GM12878 (cell line): ENCODE data around the gene CEP170B. TPM values are rescaled to one million over a fixed set of nuclear protein-coding genes. Genes with fewer than 3 reads are reported as not detected.

ENCODE experiments used
- ATAC-seq: fragments of 200-7000 bp; cut with Tn5 transposase; 3 replicates; pipeline ENCODE4 v1.9.1; 2020; ENCODE audit warnings: mild to moderate bottlenecking, moderate library complexity
- BruUV-seq: library from RNA; stranded (reverse); fragments of 400-500 nt; replicated peaks from 2 replicates; lab custom pipeline; 2021; lab: Mats Ljungman, UMichigan
- CTCF ChIA-PET: fragments of 300-600 bp; sonication (Branson Sonifier 250); formaldehyde crosslinking; extraction: SDS; loops from one replicate; lab custom pipeline; 2021; ENCODE audit warnings: inconsistent platforms; lab: Yijun Ruan, JAX
- POLR2A ChIA-PET: fragments of 350-600 bp; formaldehyde crosslinking; extraction: SDS; loops from one replicate; lab custom pipeline; 2021; ENCODE audit warnings: inconsistent platforms; lab: Charles Lee
- RAD21 ChIA-PET: fragments of 300-600 bp; sonication (Branson Sonifier 250); formaldehyde crosslinking; loops from one replicate; lab custom pipeline; 2023; ENCODE audit warnings: antibody characterized with exemption; ENCODE audit not compliant: unreplicated experiment; lab: Charles Lee
- SMC1A ChIA-PET: fragments of 300-600 bp; sonication (Branson Sonifier 250); formaldehyde crosslinking; loops from one replicate; lab custom pipeline; 2023; ENCODE audit not compliant: unreplicated experiment, uncharacterized antibody; lab: Charles Lee
- DNase-seq: peaks from one replicate; pipeline ENCODE4 v3.0.0-alpha.2; 2011; ENCODE audit warnings: low read depth, low spot score
- FAIRE-seq: peaks from 3 replicates; lab custom pipeline; 2011; peaks lifted over from hg19 to GRCh38; lab: Jason Lieb, UNC
- H2AFZ ChIP-seq: 2 replicates; pipeline ENCODE4 v1.6.0; 2011; ENCODE audit warnings: low read depth, low read length, control low read depth; ENCODE audit not compliant: control insufficient read depth
- H3K27ac ChIP-seq: 2 replicates; pipeline ENCODE4 v1.5.1; 2011; ENCODE audit warnings: control low read depth; ENCODE audit not compliant: control insufficient read depth, insufficient read depth
- H3K27me3 ChIP-seq, 2 experiments: replicated peaks in 1 of 2; 2 replicates each; pipeline versions ENCODE4 v1.6.0 to v1.6.1; 2011; ENCODE audit warnings: low read length in 1 of 2; ENCODE audit not compliant: control insufficient read depth in 2 of 2, insufficient read depth in 2 of 2
- H3K36me3 ChIP-seq, 2 experiments: 2 replicates each; pipeline ENCODE4 v1.5.1; 2011; ENCODE audit warnings: low read length in 1 of 2; ENCODE audit not compliant: control insufficient read depth in 2 of 2, insufficient read depth in 2 of 2
- H3K4me1 ChIP-seq: 2 replicates; pipeline ENCODE4 v1.6.1; 2011; ENCODE audit warnings: mild to moderate bottlenecking, low read length, moderate library complexity, mixed read lengths; ENCODE audit not compliant: control insufficient read depth, insufficient read depth
- H3K4me2 ChIP-seq: 2 replicates; pipeline ENCODE4 v1.6.0; 2011; ENCODE audit warnings: control low read depth; ENCODE audit not compliant: control insufficient read depth, insufficient read depth
- H3K4me3 ChIP-seq: fragments of 200-600 bp; sonication (generic); 2 replicates; pipeline ENCODE4 v1.5.1; 2016
- H3K79me2 ChIP-seq: 2 replicates; pipeline ENCODE4 v1.6.0; 2011; ENCODE audit warnings: low read length; ENCODE audit not compliant: control insufficient read depth, insufficient read depth
- H3K9ac ChIP-seq: 2 replicates; pipeline ENCODE4 v1.8.0; 2011; ENCODE audit warnings: low read length, control low read depth, mixed read lengths; ENCODE audit not compliant: control insufficient read depth, insufficient read depth
- H3K9me3 ChIP-seq: replicated peaks from 3 replicates; pipeline ENCODE4 v1.5.1; 2011; ENCODE audit warnings: mild to moderate bottlenecking, low read length; ENCODE audit not compliant: control insufficient read depth, insufficient read depth
- H4K20me1 ChIP-seq: 2 replicates; pipeline ENCODE4 v1.6.0; 2011; ENCODE audit not compliant: control insufficient read depth, insufficient read depth
- EP300 ChIP-seq, 2 experiments: fragments of 150-350 bp in 1 of 2; IDR thresholded peaks; 2 replicates each; pipeline ENCODE4 v1.6.1; 2011 to 2012; ENCODE audit warnings: low read depth in 2 of 2, low read length in 2 of 2, borderline replicate concordance in 1 of 2, improper control_type of control experiment in 1 of 2, inconsistent platforms in 1 of 2; ENCODE audit not compliant: control insufficient read depth in 1 of 2
- PML ChIP-seq: IDR thresholded peaks from 2 replicates; pipeline ENCODE4 v1.6.1; 2012; ENCODE audit warnings: low read length, inconsistent platforms
- RCOR1 ChIP-seq: conservative IDR thresholded peaks from 2 replicates; pipeline ENCODE4 v1.6.1; 2012; ENCODE audit warnings: low read depth, low read length, improper control_type of control experiment
- SREBF2 ChIP-seq: IDR thresholded peaks from 2 replicates; pipeline ENCODE4 v1.6.1; 2012; ENCODE audit warnings: mild to moderate bottlenecking, low read length
- SUZ12 ChIP-seq: fragments of 200-600 bp; sonication (generic); IDR thresholded peaks from one replicate; pipeline ENCODE4 v1.6.1; 2018; ENCODE audit warnings: antibody characterized with exemption, mild to moderate bottlenecking; ENCODE audit not compliant: unreplicated experiment
- ZNF207 ChIP-seq: fragments of 450-650 bp; IDR thresholded peaks from 2 replicates; pipeline ENCODE4 v1.6.1; 2014; ENCODE audit warnings: antibody characterized with exemption, mild to moderate bottlenecking, borderline replicate concordance
- ZNF274 ChIP-seq: IDR thresholded peaks from one replicate; pipeline ENCODE4 v1.8.0; 2011; ENCODE audit not compliant: insufficient read length, insufficient read depth
- WGBS: methylation state at CpG from one replicate; pipeline ENCODE4 v1.1.6; 2016; ENCODE audit warnings: low lambda C conversion rate; ENCODE audit not compliant: insufficient replicate concordance, insufficient coverage; ENCODE audit errors: missing lambda C conversion rate; 5-methylcytosine and 5-hydroxymethylcytosine counted together
- in situ Hi-C: fragments of 300-500 bp; cut with MboI; formaldehyde crosslinking; loops from 9 replicates; pipeline ENCODE4 v1.14.3; 2018; ENCODE audit warnings: mixed read lengths
- intact Hi-C: fragments of 100-400 bp; cut with micrococcal nuclease; formaldehyde crosslinking; loops from one replicate; pipeline ENCODE4 v1.14.2; 2022; ENCODE audit not compliant: unreplicated experiment
- polyA plus RNA-seq, 11 experiments: library from polyadenylated mRNA; depleted of rRNA in 4 of 11; unstranded in 6 of 11; stranded (reverse) in 5 of 11; fragments of >200 nt; fragmentation: Nextera tagmentation in 4 of 11; fragmentation: Illumina TruSeq in 1 of 11; extraction: Ambion mirVana in 4 of 11; extraction: Trizol in 1 of 11; gene quantifications; 1 replicate in 1 of 11; 2 replicates in 10 of 11; pipeline versions ENCODE4 v1.2.1 to v1.2.3, GENCODE V29; 2011 to 2016; ENCODE audit warnings: inconsistent platforms in 2 of 11, missing spikeins in 2 of 11, low read depth in 1 of 11
- total RNA-seq, 4 experiments: library from RNA; depleted of rRNA in 3 of 4; stranded (reverse); fragments of >200 nt in 3 of 4; fragmentation: Illumina TruSeq in 1 of 4; extraction: Trizol in 1 of 4; gene quantifications; 2 replicates each; pipeline versions ENCODE4 v1.2.1 to v1.2.3, GENCODE V29; 2013 to 2021
- TF ChIP-seq, protein P1 (sequence below): fragments of 450-650 bp; IDR thresholded peaks from 2 replicates; pipeline ENCODE4 v1.6.1; 2017; ENCODE audit warnings: mild to moderate bottlenecking
- TF ChIP-seq, protein P2 (sequence below): fragments of 450-650 bp; IDR thresholded peaks from 2 replicates; pipeline ENCODE4 v1.6.1; 2014; ENCODE audit warnings: mild to moderate bottlenecking

CEP170B gene
- total and polyA plus RNA-seq, 10 of the 15 experiments (the other 5 are each of a cell fraction or from before 2014, with no cell fraction given) = 0.01 to 0.44 (median 0.05) TPM; not detected in 4

GRCh38 chr14:104865631-104866441, 768 bp downstream of the CEP170B start:
- 23% methylated on average over 48 of the region's 68 CpGs for WGBS
- DNase-seq (no peak), FAIRE-seq (no peak), ATAC-seq (peak; percentile 55)
- intact Hi-C loops = no loop called here
- POLR2A ChIA-PET = no interaction called here
- SMC1A ChIA-PET = no interaction called here
- CTCF ChIA-PET = no interaction called here
- H3K4me1 ChIP-seq = 0 out of 2 replicates have a peak, but pooled peaks cover 4% of the 10 kb centered on the region
- H3K9me3 ChIP-seq = no peaks in the 10 kb centered on the region
- RAD21 ChIA-PET = no interaction called here
- H3K4me3 ChIP-seq = no peak overlapping the region
- H4K20me1 ChIP-seq = no peaks in the 10 kb centered on the region; the same call in 1 of the 2 replicates
- no peak overlapping the region for H3K27ac ChIP-seq
- H3K9ac ChIP-seq = no peak overlapping the region
- H3K79me2 ChIP-seq = no peaks in the 10 kb centered on the region
- no peak overlapping the region for H2AFZ ChIP-seq
- TF ChIP-seq SUZ12 (peak; percentile 19), RCOR1 (no peak)
- H3K4me2 ChIP-seq = peak overlapping the region; percentile 64
- BruUV-seq = no TSS peak
- no peaks in the 10 kb centered on the region for H3K36me3 ChIP-seq
- H3K27me3 ChIP-seq = peaks cover 3 to 6% of the 10 kb centered on the region in 2 experiments; a peak in 3 of 4 replicates
- in situ Hi-C loops = no loop called here

- ChIA-PET POLR2A (no interaction called here), RAD21 (no interaction called here), CTCF (no interaction called here), SMC1A (no interaction called here)
- 50% methylated on average over 12 of the region's 12 CpGs for WGBS
- ATAC-seq (no peak; the same call in 2 of the 3 replicates), FAIRE-seq (no peak), DNase-seq (no peak)
- BruUV-seq = no TSS peak
- no peak overlapping the region for H3K9ac ChIP-seq
- no peaks in the 10 kb centered on the region for H3K9me3 ChIP-seq
- H3K4me2 ChIP-seq = no peak overlapping the region
- in situ Hi-C loops = no loop called here
- no peaks in the 10 kb centered on the region for H3K36me3 ChIP-seq
- H4K20me1 ChIP-seq = no peaks in the 10 kb centered on the region; the same call in 1 of the 2 replicates
- intact Hi-C loops = no loop called here
- no peak overlapping the region for H2AFZ ChIP-seq
- H3K4me3 ChIP-seq = no peak overlapping the region
- no peak overlapping the region for H3K27ac ChIP-seq
- H3K27me3 ChIP-seq = peaks cover 3 to 6% of the 10 kb centered on the region in 2 experiments; a peak in 3 of 4 replicates
- no peaks in the 10 kb centered on the region for H3K79me2 ChIP-seq
- 0 out of 2 replicates have a peak, but pooled peaks cover 4% of the 10 kb centered on the region for H3K4me1 ChIP-seq
- TF ChIP-seq PML = no peak
- TF ChIP-seq, protein P1, sequence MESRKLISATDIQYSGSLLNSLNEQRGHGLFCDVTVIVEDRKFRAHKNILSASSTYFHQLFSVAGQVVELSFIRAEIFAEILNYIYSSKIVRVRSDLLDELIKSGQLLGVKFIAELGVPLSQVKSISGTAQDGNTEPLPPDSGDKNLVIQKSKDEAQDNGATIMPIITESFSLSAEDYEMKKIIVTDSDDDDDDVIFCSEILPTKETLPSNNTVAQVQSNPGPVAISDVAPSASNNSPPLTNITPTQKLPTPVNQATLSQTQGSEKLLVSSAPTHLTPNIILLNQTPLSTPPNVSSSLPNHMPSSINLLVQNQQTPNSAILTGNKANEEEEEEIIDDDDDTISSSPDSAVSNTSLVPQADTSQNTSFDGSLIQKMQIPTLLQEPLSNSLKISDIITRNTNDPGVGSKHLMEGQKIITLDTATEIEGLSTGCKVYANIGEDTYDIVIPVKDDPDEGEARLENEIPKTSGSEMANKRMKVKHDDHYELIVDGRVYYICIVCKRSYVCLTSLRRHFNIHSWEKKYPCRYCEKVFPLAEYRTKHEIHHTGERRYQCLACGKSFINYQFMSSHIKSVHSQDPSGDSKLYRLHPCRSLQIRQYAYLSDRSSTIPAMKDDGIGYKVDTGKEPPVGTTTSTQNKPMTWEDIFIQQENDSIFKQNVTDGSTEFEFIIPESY = no peak
- TF ChIP-seq, protein P2, sequence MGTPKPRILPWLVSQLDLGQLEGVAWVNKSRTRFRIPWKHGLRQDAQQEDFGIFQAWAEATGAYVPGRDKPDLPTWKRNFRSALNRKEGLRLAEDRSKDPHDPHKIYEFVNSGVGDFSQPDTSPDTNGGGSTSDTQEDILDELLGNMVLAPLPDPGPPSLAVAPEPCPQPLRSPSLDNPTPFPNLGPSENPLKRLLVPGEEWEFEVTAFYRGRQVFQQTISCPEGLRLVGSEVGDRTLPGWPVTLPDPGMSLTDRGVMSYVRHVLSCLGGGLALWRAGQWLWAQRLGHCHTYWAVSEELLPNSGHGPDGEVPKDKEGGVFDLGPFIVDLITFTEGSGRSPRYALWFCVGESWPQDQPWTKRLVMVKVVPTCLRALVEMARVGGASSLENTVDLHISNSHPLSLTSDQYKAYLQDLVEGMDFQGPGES = no peak
- no peak for TF ChIP-seq SREBF2
- TF ChIP-seq EP300 (IDR thresholded peaks at IDR 0.05; ENCODE audit: borderline replicate concordance in 1 of 2, control insufficient read depth in 1 of 2, low read depth in 2 of 2, low read length in 2 of 2) = no peak
- TF ChIP-seq ZNF274 = no peak
- TF ChIP-seq ZNF207 = no peak
Observed at GRCh38 chr14:104866451-104867370, 1.6 kb downstream of the CEP170B start.
